Daoy (cell line): ENCODE data around the gene ALCAM. TPM values are rescaled to one million over a fixed set of nuclear protein-coding genes. Genes with fewer than 3 reads are reported as not detected.

Source experiments
- DNase-seq: peaks from one replicate; pipeline ENCODE4 v3.0.0-alpha.2; 2015; ENCODE audit warnings: low read depth
- total RNA-seq: library from RNA; depleted of rRNA; stranded (reverse); fragments of >200 nt; shearing (Covaris generic); gene quantifications from 2 replicates; pipeline ENCODE4 v1.2.3, GENCODE V29; 2014

The ALCAM gene
- total RNA-seq, 1 experiment from 2014 or later, result 102 TPM

- no peak for DNase-seq
These were observed 10.3 kb upstream of the ALCAM start for GRCh38 chr3:105356396-105356795.

- DNase-seq, result no peak
These were observed 9.7 kb upstream of the ALCAM start for GRCh38 chr3:105356988-105357387.

- peak; percentile 73 for DNase-seq
These were observed 7.5 kb upstream of the ALCAM start for GRCh38 chr3:105359098-105359762.

GRCh38 chr3:105360003-105360402 is 6.7 kb upstream of the ALCAM start:
- peak; percentile 3 for DNase-seq

- DNase-seq, result peak; percentile 15
These were observed 4.6 kb upstream of the ALCAM start for GRCh38 chr3:105362021-105362665.

- peak; percentile 58 for DNase-seq
These were observed 2.6 kb upstream of the ALCAM start for GRCh38 chr3:105364128-105364527.

- DNase-seq, result no peak
These were observed 1.7 kb upstream of the ALCAM start for GRCh38 chr3:105365081-105365390.

GRCh38 chr3:105365391-105366325 is 1.1 kb upstream of the ALCAM start:
- peak; percentile 46 for DNase-seq

GRCh38 chr3:105367063-105367405 is 325 bp downstream of the ALCAM start:
- peak; percentile 37 for DNase-seq

GRCh38 chr3:105367406-105368213 is 901 bp downstream of the ALCAM start:
- DNase-seq, result peak; percentile 87

GRCh38 chr3:105368566-105369499 is 2.1 kb downstream of the ALCAM start:
- DNase-seq, result peak; percentile 61

GRCh38 chr3:105369500-105370371 is 3.0 kb downstream of the ALCAM start:
- DNase-seq, result peak; percentile 71

- no peak for DNase-seq
These were observed 6.7 kb downstream of the ALCAM start for GRCh38 chr3:105373383-105373782.

GRCh38 chr3:105375750-105376511 is 9.2 kb downstream of the ALCAM start:
- no peak for DNase-seq

GRCh38 chr3:105377716-105378115 is 11.0 kb downstream of the ALCAM start:
- no peak for DNase-seq

GRCh38 chr3:105385179-105385578 is 18.5 kb downstream of the ALCAM start:
- DNase-seq, result no peak

GRCh38 chr3:105385819-105386508 is 19.3 kb downstream of the ALCAM start:
- DNase-seq, result no peak

GRCh38 chr3:105387122-105387751 is 20.5 kb downstream of the ALCAM start:
- no peak for DNase-seq
